Activated CD4-positive, CD25-positive, alpha-beta regulatory T cell treated with anti-CD3 and anti-CD28 coated beads, Interleukin-2, amount 50 U/mL, for 72 hours (primary cell): ENCODE measurements around the gene VASP.

Experiments
- DNase-seq: peaks from one replicate; pipeline ENCODE4 v3.0.0; 2021

Gene VASP

GRCh38 chr19:45506989-45507871 lies at the start of gene VASP:
Gene VASP (plus strand): TSS chr19:45507479. CDS start chr19:45507772, 293 bp downstream.
- peak; percentile 84 for DNase-seq

- DNase-seq, result no peak
Measured at GRCh38 chr19:45457776-45458175, 49.5 kb upstream of the VASP start.

GRCh38 chr19:45460807-45461347 lies 46.4 kb upstream of the VASP start:
- DNase-seq, result no peak

GRCh38 chr19:45462174-45462573 lies 45.1 kb upstream of the VASP start:
- no peak for DNase-seq

- no peak for DNase-seq
Measured at GRCh38 chr19:45463241-45463640, 44.0 kb upstream of the VASP start.

GRCh38 chr19:45464274-45464673 lies 43.0 kb upstream of the VASP start:
- no peak for DNase-seq

- DNase-seq, result no peak
Measured at GRCh38 chr19:45464852-45465441, 42.3 kb upstream of the VASP start.

- DNase-seq, result no peak
Measured at GRCh38 chr19:45467115-45467455, 40.2 kb upstream of the VASP start.

- peak; percentile 91 for DNase-seq
Measured at GRCh38 chr19:45467456-45468158, 39.7 kb upstream of the VASP start, which contains the start of gene FOSB. Gene FOSB (plus strand): TSS chr19:45467996. CDS start chr19:45468587, 591 bp downstream.

- peak; percentile 53 for DNase-seq
Measured at GRCh38 chr19:45468159-45468651, 39.1 kb upstream of the VASP start.

GRCh38 chr19:45468803-45469131 lies 38.5 kb upstream of the VASP start:
- DNase-seq, result no peak

GRCh38 chr19:45469132-45469944 lies 37.9 kb upstream of the VASP start:
- DNase-seq, result peak; percentile 94

GRCh38 chr19:45469945-45470761 lies 37.1 kb upstream of the VASP start:
- no peak for DNase-seq

GRCh38 chr19:45470762-45471081 lies 36.6 kb upstream of the VASP start:
- DNase-seq, result no peak

- DNase-seq, result no peak
Measured at GRCh38 chr19:45471111-45471930, 36.0 kb upstream of the VASP start.

- no peak for DNase-seq
Measured at GRCh38 chr19:45471931-45472562, 35.2 kb upstream of the VASP start.

GRCh38 chr19:45472563-45473366 lies 34.5 kb upstream of the VASP start:
- DNase-seq, result no peak

- DNase-seq, result no peak
Measured at GRCh38 chr19:45473367-45473681, 34.0 kb upstream of the VASP start.
